GM23248 (cell line): ENCODE results near the gene MYO7B.

Experiments used
- EZH2 ChIP-seq: fragments of 200-600 bp; sonication (generic); IDR thresholded peaks from 2 replicates; pipeline ENCODE4 v1.6.1; 2018; ENCODE audit warnings: antibody characterized with exemption, mild to moderate bottlenecking; ENCODE audit not compliant: insufficient read depth, poor library complexity, severe bottlenecking
- EZH2phosphoT487 ChIP-seq: fragments of 200-600 bp; sonication (generic); IDR thresholded peaks from 2 replicates; pipeline ENCODE4 v1.6.1; 2018; ENCODE audit warnings: antibody characterized with exemption, moderate library complexity, mild to moderate bottlenecking, low read depth; ENCODE audit not compliant: insufficient read depth

- TF ChIP-seq EZH2phosphoT487 (no peak), EZH2 (no peak)
Measured at GRCh38 chr2:127580167-127581049, 44.9 kb downstream of the MYO7B start.
